ENCODE results near the gene ANKRD50.

GRCh38 chr4:124696182-124696581 is 16.4 kb downstream of the ANKRD50 start:
- TF ChIP-seq POLR2AphosphoS5 (IDR thresholded peaks at IDR 0.05), result no peak
- TF ChIP-seq CTCF (IDR thresholded peaks at IDR 0.05), result no peak
- TF ChIP-seq POLR2A (IDR thresholded peaks at IDR 0.05), result no peak

All from suprapubic skin (tissue), 4 donors.